Superior temporal gyrus (tissue), 1 donor: Measurements from ENCODE around the gene LILRB5.
"Not testable (repeated sequence)": the region's sequence is repeated elsewhere in the genome, so short reads cannot be mapped to it uniquely, and the experiment has no call there.

Experiments used
- DNase-seq: peaks from one replicate; pipeline ENCODE4 v3.0.0-alpha.2; 2016; ENCODE audit errors: extremely low spot score

LILRB5 gene

DNA sequence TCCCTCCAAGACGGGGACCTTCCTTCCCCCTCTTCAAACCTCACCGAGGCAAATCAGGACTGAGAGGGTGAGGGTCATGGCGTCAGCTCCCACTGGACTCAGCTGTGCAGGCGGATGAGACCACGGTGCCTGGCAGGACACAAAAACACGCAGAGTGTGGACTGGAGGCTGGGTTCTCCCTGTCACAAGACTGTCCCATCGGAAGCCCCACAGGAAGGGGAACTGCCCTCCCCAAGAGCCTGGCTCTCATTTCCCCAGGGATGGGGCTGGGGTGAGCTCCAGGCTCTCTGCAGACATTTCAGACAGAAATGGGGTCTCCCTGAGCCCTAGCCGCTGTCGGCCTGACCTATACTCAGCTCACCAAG, at the start of gene LILRB5:
TSS of gene LILRB5 (minus strand) at position 158 of the 365 bp plus-strand sequence. CDS start at position 78, 80 bp downstream.
- DNase-seq, result no peak

DNA sequence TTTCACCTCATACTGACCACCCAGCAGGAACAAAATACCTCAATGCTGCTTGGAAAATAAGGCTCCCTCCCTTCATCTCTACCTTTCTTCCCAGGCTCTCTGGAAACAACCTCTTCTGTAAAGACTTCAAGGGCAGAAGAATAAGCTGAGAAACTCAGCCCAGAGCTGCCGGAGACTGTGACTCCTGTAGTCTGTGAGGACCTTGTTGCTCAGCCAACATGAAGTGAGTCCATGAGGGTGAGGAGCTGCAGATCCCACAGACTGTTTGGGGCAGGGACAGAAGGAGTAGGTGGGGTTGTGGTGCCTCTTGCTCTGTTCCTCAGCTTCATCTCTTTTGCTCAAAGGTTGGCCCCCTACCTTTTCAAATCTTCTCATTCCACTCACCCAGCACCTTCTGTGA, 48.1 kb upstream of the LILRB5 start:
- no peak for DNase-seq

DNA sequence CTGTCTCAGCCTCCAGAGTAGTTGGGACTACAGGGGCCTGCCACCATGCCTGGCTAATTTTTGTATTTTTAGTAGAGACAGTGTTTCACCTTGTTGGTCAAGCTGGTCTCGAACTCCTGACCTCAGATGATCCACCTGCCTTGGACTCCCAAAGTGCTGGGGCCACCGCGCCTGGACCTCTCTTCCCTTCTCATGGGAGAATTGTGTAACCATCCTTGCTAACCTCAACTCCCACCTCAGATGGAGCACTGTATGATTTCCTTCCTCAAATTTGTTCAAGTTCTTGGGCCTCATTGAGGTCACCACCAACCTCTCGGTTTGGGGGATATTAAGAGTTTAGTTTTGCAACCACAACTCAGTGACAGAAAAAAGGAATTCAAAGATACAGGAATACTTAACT, 45.2 kb upstream of the LILRB5 start:
- no peak for DNase-seq

DNA sequence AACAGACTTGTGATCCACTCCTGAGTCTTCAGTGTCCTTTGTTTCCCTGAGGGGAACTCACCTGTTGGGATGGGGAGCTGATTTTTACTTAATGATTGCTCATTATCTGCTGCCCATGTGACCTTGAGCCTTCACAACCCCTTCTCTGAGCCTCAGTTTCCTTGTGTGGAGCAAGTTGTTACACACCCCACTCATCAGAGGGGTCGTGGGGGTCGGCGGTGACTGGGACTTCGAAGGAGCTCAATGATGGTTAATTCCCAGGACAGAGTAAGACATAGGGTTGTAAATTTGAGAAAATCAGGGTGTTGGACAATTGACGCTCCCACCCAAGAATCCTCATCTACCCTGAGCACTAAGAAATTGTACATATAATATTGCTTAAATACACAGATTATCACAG, 42.4 kb upstream of the LILRB5 start:
- no peak for DNase-seq

DNA sequence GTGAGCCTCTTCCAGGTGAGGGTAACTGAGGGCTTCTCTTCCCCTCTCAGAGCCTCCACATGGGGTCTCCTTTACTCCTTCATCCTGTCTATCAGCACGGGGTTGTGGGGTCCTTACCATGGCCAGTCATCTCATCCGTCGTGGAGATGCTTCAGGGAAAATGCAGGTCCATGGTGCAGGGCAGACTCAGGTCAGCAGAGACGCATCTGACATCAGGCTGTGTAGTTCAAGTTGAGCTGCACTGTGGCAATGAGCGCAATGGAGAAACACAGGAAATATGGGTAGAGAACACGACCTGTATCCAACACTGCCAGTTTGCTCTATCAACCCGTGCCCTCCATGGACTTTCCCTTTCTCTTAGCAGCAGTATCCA, 42.0 kb upstream of the LILRB5 start:
- no peak for DNase-seq

DNA sequence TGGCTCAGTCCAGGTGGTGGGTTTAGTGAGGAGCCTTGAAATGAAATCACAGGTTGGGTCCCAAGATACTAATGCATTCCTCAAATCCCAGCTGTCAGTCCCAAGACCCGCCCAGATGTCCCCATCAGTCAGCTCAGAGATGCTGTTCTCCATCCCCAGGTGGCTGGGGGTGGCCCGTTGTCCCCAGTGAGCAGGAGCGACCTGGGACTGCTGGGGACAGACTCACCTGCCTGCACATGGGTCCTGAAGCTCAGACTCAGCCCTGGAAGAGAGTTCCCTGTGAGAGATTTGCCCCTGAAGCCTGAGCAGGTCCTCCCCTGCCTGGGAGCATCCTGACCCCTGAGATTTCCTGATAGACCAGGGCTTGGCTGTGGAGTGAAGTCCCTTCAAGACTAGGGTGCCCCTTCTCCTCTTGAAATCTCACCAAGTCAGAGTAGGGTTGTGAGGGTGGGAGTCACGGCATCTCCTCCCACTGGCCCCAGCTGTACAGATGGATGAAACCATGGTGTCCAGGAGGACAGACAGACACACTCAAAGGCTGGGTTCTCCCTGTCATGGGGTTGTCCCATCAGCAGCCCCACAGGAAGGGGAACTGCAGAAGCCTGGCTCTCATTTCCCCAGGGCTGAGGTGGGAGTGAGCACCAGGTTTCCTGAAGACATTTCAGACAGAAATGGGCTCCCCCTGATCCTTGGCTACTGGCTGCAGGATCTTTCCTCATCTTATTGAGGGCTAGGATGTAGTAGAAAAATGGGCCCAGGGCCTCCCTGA, 41.5 kb upstream of the LILRB5 start:
- no peak for DNase-seq

DNA sequence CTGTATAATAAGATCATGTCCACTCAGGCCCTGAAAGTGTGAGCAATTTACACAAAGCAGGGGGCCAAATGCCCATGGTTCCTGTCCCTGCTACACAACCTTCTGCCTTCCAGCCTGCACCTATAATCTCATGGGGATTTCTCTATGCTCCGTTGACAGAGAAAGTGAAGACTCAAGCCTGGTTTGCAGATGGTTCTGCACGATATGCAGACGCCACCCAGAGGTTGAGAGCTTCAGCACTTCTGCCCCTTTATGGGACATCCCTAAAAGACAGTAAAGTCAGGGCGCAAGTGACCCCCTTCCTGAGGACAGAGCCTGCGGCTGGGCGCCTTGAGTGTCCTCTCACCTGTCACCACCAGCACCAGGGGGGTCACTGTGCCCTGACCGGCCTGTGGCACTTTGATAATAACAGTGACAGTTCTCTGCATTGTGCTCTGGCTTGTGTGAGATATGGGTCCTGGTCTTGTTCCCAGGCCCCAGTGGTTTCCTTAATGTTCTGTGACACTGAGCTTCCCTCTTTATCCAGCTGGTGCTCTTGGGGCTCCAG, 40.8 kb upstream of the LILRB5 start:
- DNase-seq, result no peak

DNA sequence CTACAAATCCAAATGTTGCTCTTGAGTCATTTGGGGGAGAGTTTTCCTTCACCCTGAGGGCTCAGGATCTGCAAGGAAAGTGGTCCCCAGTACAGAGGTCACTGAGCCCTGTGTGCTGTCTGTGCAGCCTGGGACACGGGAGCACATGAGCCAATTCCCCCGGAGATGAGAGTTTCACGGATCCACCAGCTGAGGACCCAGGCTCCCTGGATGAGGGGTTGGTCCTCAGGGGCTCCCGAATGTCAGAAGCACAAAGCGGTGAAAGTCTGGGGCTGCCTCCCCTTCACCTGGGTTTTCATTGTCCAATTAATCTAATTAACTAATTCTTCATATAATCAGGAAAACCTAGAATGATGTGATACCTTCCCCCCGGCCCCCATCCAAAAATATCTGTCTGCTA, 37.5 kb upstream of the LILRB5 start:
- no peak for DNase-seq

DNA sequence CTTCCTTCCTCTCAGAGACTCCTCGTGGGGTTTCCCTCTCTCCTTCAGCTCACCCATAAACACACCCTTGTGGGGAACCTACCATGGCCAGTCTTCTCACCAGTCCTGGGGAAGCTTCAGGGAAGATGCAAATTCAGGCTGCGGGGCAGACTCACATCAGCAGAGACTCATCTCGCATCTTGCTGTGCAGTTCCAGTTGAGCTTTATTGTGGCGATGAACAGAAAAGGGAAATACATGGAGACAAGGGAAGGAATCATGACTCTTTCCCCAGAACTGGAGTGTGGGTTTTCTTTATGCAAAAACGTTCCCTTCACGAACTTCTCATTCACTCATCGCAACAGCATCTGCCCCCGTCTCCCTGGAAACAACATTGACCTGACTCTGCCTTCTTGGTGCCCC, 32.1 kb upstream of the LILRB5 start:
- not testable (repeated sequence) for DNase-seq

DNA sequence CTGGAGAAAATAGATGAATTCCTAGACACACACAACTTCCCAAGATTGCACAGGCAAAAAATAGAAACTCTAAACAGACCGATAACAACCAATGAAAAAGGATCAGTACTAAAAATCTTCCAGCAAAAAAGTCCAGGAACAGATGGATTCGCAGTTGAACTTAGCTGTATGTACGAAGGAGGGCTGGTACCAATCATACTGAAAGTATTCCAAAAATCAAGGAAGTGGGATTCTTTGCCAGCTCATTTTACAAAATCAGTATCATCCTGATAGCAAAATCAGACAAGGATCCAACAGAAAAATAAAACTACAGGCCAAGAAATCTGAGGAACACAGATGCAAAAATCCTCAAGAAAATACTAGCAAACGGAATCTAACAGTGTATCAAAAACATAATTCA, 30.4 kb upstream of the LILRB5 start:
- DNase-seq, result no peak

DNA sequence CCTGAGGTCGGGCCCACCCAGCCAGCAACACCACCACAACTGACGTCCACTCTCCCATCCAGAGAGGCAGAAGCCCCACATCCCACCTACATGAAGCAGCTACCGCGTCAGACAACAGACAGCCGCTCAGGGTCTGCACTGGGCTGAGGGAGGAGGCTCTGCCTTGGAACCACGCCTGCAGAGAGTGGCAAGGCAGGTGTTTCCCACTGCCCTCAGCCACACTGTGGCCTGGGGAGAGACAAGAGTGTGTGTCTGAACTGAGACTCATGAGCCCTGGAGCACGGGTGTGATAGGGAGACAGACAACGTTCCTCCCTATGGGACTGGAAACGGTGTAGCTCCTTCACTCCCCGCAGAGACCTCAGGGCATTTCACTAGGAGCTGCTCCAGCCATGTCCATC, 29.2 kb upstream of the LILRB5 start:
- DNase-seq, result not testable (repeated sequence)

DNA sequence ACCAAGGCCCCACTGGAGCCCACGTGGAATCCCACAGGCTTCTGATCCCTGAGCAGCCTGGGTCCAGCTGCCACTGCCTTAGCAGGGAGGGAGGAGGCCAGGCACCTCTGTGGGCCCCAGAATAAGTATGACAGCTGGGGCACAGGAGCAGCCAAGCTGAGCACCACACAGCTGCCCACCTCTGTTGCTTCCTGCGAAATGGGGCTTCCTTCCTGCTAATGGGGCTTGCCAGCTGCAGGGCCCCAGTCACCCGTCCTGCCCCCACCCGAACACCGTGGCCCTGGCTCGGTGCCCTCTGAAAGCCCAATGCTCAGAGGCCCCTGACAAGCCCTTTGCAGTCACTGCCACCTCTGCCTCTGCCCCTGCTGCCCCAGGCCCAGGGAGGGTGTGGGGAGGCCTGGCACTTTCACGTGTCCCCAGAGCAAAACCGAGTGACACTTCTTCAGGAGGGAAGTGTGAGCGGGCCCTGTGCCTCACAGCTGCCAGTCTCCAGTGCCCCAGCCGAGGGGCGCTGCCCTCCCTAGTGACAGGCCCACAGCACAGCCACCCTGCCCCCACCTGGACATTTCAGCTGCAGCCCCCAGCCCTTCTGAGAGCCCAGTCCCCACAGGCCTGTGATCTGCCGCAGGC, 28.5 kb upstream of the LILRB5 start:
- not testable (repeated sequence) for DNase-seq

DNA sequence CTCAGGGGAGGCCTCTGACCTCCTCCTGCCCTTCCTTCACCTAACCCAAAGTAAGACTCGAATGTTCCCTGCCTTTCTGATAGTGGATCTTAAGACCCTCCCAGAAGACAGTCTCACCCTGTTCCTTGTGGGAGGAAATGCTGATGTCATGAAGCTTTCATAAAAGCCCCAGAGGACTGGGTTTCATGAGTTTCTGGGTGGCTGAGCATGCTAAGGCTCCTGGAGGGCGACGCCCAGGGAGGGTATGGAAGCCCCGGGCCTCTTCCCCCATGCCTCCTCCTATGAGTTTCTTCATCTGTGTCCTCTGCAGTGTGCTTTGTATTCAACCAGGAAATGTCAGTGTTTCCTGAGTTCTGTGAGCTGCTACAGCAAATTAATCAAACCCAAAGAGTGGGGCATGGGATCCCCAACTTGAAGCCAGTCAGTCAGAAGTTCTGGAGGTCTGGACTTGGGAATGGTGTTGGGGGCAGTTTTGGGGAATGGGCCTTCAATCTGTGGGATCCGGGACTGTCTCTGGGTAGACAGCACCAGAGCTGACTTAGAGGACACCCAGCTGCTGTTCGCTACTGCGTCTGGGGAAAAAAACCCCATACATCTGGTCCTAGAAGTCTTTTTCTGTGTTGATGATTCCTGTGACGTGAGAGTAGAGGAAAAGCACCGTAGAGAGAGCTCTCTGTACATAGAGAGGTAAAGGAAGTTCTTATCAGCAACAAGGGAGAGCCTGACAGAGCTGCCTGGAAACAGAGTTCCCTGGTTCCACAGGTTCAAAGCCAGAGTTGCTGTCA, 25.8 kb upstream of the LILRB5 start:
- DNase-seq, result no peak

DNA sequence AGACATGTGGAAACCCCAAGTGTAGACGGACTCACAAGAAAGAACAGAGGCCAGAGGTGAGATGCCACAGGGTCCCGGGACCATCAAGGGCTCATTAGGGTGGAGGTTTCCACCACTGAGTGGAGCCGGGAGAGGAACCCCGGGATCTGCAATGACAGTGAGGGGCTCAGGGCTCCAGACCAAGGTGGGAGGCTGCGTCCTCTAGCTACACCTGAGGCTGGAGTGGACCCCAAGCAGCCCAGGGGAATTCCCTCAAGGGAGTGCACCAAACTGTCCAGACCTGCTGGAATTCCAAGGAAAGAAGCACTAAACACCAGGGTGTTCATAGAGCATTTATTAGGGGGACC, 24.6 kb upstream of the LILRB5 start:
- DNase-seq, result not testable (repeated sequence)

DNA sequence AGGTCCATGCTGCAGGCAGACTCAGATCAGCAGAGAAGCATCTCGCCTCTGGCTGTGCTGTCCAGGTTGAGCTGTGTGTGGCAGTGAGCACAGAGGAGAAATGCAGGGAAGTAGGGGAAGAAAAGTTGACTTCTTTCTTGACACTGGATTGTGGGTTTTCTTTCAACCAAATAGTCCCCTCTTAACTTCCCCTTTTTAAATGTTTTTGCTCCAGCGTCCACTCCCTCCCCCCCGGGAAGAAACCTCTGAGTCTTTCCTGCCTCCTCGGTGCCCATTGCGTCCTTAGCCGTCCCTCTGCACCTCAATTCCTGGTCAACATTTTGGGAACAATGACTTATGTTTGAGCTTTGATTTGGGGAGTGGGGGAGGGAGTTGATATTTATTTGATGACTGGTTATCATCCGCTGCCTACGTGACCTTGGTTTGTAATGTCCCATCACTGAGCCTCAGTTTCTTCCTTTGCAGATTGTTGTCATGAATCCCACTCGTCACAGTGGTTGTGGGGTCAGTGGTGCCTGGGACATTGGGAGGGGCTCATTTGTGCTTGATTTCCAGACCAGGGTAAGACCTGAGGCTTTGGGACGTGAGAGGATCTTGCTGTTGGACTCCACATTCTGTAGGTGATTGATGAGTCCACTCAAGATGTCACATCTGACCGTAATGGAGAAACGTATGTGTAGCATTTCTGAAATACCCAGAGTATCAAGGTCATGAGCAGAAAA, 24.1 kb upstream of the LILRB5 start, which contains the start of gene LILRB2:
TSS of gene LILRB2 (minus strand) at position 104 of the 722 bp plus-strand sequence. CDS start 614 bp downstream, outside the sequence.
- DNase-seq, result no peak

DNA sequence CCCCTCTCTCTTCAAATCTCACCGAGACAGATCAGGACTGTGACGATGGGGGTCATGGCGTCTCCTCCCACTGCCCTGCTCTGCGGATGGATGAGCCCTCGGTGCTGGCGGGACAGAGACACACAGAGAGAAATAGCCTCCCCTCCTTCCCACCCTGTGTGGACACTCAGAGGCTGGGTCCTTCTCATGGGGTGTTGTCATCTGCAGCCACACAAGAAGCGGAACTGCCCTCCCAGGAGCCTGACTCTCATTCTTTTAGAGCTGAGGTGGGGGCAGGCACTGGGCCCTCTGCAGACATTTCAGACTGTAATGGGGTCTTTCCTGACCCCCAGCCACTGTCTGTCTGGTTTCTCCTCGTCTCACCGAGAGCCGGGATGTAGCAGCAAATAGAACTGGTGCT, 23.4 kb upstream of the LILRB5 start:
- DNase-seq, result not testable (repeated sequence)

DNA sequence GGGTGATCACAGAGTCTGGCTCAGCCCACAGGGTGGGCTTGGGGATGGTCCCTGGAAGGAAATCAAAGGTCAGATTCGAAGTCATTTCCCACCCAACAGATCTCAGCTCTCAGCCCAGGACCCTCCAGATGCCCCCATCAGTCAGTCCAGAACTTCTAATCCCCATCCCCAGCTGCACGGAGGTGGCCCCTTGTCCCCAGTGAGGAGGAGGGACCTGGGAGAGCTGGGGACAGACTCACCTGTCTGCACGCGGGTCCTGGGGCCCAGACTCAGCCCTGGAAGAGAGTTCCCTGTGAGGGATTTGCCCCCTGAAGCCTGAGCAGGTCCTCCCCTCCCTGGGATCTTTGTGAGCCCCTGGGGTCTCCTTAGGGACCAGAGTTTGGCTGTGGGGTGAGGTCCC, 23.0 kb upstream of the LILRB5 start:
- DNase-seq, result not testable (repeated sequence)

DNA sequence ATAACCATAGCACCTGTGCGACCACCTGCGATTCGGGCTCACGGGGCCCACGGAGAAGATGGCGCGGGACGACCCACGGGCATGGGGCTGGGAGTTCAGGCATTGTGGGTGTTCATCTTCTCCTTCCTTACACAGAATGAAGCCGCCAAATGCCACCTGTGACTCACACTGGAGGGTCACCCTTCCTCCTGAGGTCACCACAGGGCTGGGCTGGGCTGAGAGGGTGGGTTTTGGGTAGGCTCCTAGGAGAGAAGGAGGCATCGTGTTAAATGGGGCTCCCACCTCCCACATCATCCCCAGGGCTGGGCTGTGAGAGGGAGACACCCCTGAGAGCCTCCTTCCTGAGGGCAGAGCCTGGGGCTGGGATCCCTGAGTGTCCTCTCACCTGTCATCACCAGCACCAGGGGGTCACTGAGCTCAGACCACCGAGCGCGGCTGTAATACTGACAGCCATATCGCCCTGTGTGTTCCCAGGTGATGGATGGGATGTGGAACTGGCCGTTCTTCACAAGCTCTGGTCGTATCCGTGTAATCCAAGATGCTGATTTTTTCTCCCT, 22.4 kb upstream of the LILRB5 start:
- DNase-seq, result no peak

DNA sequence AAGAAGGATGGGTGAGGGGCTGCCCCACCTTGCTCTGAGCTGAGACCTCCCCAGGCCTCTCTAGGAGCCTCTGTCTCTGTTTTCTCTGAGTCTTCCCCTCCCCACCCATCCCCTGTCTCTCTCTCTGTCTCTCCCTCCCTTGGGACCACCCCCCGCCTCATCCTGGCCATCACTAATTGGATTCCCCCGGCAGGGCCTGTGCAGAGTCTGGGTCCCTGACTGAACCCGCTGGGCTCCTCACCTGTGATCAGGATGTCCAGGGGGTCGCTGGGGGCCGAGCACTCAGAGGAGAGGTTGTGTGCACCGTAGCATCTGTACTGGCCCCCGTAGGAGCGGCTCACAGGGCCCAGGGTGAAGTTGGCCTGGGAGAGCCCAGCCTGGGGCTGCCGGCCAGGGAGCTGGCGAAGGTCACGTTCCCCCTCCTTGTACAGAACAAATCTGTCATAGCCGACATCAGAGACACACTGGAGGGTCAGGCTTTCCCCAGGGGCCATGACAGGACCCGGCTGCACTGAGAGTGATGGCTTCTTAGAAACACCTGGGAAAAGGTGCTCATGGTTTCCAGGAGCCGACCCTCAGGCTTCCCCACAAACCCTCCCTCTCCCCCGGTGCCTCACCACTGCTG, 21.6 kb upstream of the LILRB5 start:
- DNase-seq, result not testable (repeated sequence)

DNA sequence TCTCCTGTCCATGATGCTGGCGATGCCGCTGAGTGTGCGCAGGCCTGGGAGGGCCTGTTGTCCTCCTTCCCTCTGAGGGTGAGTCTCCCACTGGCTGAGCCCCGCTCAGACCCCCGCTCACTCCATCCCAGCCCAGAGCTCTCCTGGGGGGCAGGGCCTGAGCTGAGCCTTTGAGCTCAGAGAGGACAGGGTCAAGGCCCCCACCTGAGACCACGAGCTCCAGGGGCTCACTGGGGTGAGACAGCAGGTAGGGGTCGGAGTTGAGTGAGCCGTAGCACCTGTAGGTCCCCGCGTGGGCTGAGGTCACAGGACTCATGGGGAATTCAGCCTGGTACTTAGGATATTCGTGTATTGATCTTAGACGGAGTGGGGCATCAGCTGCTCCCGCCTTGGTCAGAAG, 21.0 kb upstream of the LILRB5 start:
- DNase-seq, result not testable (repeated sequence)

DNA sequence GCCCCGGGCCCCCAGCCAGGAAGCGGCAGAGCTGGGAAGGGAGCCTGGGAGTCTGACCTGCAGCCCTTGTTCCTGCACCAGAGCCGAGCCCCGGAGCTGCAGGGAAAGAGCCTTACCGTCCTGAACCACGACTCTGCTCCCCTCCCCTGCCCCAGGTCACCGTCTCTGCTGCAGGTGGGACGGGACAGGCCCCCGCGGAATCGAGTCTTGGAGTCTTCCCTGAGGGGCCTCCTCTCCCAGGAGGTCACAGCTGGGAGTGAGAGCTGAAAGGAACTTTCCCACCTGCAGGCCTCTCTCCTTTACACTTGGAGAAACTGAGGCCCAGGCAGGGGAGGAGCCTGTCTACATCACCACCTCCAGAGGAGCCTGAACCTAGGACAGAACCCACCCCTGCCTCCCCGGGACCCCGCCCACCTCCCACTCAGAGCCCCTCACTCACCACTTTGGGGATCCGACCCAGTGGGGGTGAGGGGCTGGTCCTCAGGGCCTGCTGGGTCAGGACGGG, 20.1 kb upstream of the LILRB5 start:
- not testable (repeated sequence) for DNase-seq
